Subcutaneous abdominal adipose tissue (tissue), 5 donors: ENCODE measurements around the gene ZNF580.
A peak's percentile ranks its signal among the peaks of the same experiment; 100 is the strongest.

Experiments used
- H3K27ac ChIP-seq: one replicate; pipeline ENCODE4 v1.7.0; 2013; ENCODE audit warnings: low read depth, mild to moderate bottlenecking, inconsistent platforms, low read length, moderate library complexity
- H3K27me3 ChIP-seq, 5 donors: one replicate each; pipeline ENCODE4 v1.7.0; 2013; ENCODE audit warnings: low read length in 5 of 5, inconsistent platforms in 1 of 5; ENCODE audit not compliant: control insufficient read depth in 5 of 5, insufficient read depth in 4 of 5
- H3K36me3 ChIP-seq, 5 donors: one replicate each; pipeline ENCODE4 v1.7.0; 2013; ENCODE audit warnings: low read length in 5 of 5; ENCODE audit not compliant: control insufficient read depth in 5 of 5, insufficient read depth in 5 of 5
- H3K4me1 ChIP-seq, 5 donors: one replicate each; pipeline ENCODE4 v1.7.0; 2013; ENCODE audit warnings: low read length in 5 of 5, mild to moderate bottlenecking in 3 of 5, moderate library complexity in 1 of 5; ENCODE audit not compliant: control insufficient read depth in 5 of 5, insufficient read depth in 5 of 5
- H3K4me3 ChIP-seq, 5 donors: one replicate each; pipeline ENCODE4 v1.7.0; 2013; ENCODE audit warnings: low read length in 5 of 5, low read depth in 1 of 5
- H3K9ac ChIP-seq, 5 donors: one replicate each; pipeline ENCODE4 v1.7.0; 2013; ENCODE audit warnings: low read length in 5 of 5, mild to moderate bottlenecking in 4 of 5, moderate library complexity in 3 of 5
- H3K9me3 ChIP-seq, 5 donors: one replicate each; pipeline ENCODE4 v1.7.0; 2013; ENCODE audit warnings: low read length in 5 of 5; ENCODE audit not compliant: control insufficient read depth in 5 of 5
- donor health status: healthy.
- donor health status: healthy.
- donor health status: healthy.
- donor health status: healthy.
- donor health status: healthy.

Gene ZNF580

DNA sequence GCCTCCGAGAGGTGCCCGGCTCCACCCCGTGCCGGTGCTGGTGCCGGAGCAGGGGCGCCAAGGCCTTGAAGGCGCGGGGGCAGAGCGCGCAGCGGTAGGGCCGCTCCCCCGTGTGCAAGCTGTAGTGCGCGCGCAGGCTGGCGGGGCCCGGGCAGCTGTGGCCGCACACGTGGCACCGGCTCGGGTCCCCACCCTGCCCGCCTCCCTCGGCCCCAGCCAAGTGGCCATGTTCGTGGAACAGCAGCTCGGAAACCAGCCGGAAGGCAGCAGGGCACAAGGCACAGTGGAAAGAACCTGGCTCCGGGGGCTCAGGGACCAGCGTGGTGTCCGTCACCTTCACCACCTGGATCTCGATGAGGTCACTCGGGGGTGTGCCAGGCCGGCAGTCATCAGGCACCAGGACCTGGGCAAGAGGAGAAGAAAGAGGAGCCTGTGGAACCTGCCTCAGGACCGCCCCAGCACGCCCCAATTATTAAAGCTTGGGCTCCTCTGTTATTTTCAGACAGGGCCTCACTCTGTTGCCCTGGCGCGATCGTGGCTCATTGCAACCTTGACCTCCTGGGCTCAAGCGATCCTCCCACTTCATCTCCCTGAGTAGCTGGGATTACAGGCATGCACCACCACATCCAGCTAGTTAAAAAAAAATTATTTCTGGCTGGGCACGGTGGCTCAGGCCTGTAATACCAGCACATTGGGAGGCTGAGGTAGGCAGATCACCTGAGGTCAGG is 18.4 kb upstream of the ZNF580 start:
- H3K27ac ChIP-seq: no peak overlapping the region
- no peaks in the 10 kb centered on the region for H3K9me3 ChIP-seq
- H3K4me3 ChIP-seq: no peak overlapping the region
- peaks cover 0 to 25% (median 5%) of the 10 kb centered on the region in 5 donors for H3K36me3 ChIP-seq
- no peak overlapping the region for H3K9ac ChIP-seq
- H3K4me1 ChIP-seq: peaks cover 0 to 40% (median 24%) of the 10 kb centered on the region in 5 donors
- H3K27me3 ChIP-seq: no peaks in the 10 kb centered on the region

DNA sequence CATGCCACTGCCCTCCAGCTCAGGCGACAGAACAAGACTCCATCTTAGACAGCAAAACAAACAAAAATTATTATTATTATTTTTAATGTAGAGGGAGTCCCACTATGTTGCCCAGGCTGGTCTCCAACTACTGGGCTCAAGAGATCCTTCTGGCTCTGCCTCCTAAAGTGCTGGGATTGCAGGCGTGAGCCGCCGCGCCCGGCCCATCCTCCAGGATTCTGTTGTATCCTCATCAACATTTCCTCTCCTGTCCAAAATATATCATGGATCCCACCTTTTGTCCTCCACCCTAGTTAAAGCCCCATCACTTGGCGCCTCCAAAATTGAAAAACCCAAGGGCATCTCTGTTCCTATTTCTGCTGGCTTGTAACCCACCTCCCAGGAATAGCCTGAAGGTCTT is 17.7 kb upstream of the ZNF580 start:
- peak overlapping the region; percentile 3 for H3K27ac ChIP-seq
- no peak overlapping the region for H3K9ac ChIP-seq

DNA sequence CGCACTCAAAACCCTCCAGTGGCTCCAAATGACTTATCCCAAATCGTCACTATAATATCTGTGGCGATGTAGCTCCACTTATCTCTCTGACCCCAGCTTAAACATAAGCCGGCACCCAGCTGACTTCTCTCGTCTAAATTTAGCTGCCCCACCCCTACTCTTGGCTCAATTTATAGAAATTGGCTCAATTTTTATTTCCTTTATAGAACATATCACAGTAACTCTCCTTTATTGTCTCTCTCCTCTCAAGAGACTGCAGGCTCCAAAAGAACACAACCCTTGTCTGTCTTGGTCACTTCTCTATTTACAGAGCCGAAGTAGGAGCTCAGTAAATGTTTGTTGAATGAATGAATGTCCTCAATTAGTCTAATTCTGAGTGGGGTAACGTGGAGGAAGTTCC is 17.2 kb upstream of the ZNF580 start:
- peaks cover 0 to 38% (median 22%) of the 10 kb centered on the region in 5 donors for H3K4me1 ChIP-seq

More for the DNA sequence above, 17.7 kb upstream of the ZNF580 start:
- H3K36me3 ChIP-seq: peaks cover 0 to 21% (median 2%) of the 10 kb centered on the region in 5 donors
- no peak overlapping the region for H3K4me3 ChIP-seq
- no peaks in the 10 kb centered on the region for H3K27me3 ChIP-seq
- no peaks in the 10 kb centered on the region for H3K9me3 ChIP-seq
- peaks cover 0 to 40% (median 23%) of the 10 kb centered on the region in 5 donors for H3K4me1 ChIP-seq

DNA sequence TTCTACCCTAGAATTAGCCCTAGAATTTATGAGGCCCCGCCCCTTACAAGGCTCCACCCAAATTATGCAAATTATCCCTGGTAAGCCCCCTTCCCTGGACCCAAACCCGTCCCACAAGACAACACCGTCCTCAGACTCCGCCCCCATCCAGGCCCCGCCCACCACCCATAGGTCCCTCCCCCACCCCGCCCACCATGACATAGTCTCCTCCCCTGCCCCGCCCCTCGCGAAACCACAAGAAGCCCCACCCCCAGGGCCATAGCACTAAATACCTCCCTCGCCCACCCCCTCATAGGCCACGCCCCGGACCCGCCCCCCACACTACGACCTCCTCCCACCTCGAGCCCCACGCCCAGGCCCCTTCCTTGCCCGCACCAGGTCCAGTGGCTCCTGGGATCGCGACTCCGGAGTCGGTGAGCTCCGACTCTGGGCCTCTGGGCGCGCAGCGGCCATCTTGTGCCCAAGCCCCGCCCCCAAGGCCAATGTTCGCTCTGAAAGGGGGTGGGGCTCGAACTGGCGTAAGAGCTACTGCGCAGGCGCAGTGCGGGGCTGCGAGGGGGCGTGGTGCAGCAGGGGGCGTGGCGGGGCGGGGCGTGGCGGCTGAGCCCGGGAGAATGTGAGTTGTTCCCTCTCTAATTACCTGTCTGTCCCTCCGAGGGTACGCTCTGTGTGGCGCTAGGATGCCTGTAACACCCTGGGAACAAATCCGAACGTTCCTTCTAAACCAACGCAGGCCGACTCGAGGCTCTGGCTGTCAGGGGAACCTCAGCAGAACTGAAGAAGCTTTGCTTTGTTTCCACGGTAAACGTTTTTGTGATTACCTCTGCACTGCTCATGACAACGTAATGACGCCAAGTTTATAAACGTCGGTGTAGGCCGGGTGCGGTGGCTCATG is 16.4 kb upstream of the ZNF580 start, which contains the start of gene ZNF784:
Gene ZNF784, minus strand, starts transcription at position 458 of the 895 bp plus-strand sequence. Its CDS starts 5 bp downstream, at position 453.
- H3K27ac ChIP-seq: peak within 1 kb of the TSS; percentile 77
- H3K4me1 ChIP-seq: peaks cover 0 to 32% (median 16%) of the 10 kb centered on the region in 5 donors
- H3K27me3 ChIP-seq: no peaks in the 10 kb centered on the region
- H3K4me3 ChIP-seq: peak within 1 kb of the TSS; percentile 69 to 92 (median 74)
- H3K36me3 ChIP-seq: peaks cover 0 to 21% (median 2%) of the 10 kb centered on the region in 5 donors
- H3K9ac ChIP-seq: peak within 1 kb of the TSS in 3 of 5 donors; percentile 47 to 64 (median 51)
- H3K9me3 ChIP-seq: no peaks in the 10 kb centered on the region

More for the DNA sequence above, 17.2 kb upstream of the ZNF580 start:
- Histone ChIP-seq H3K9me3 (no peaks in the 10 kb centered on the region), H3K4me3 (peak overlapping the region in 4 of 5 donors; percentile 8 to 42 (median 32)), H3K27me3 (no peaks in the 10 kb centered on the region), H3K27ac (peak overlapping the region; percentile 3), H3K9ac (no peak overlapping the region), H3K36me3 (peaks cover 0 to 21% (median 2%) of the 10 kb centered on the region in 5 donors)

DNA sequence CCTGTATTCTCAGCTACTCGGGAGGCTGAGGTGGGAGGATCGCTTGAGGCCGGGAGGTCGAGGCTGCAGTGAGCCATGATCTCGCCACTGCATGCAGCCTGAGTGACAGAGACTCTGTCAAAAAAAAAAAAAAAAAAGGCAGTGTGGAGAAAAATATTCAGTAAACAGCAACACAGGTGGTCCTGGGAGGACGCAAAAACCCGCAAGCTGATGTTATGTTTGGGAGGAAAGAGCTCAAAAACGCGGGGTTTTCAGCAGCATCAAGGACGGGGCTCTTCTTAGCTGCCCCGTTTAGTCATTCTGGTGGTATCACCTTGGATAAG is 15.8 kb upstream of the ZNF580 start:
- peaks cover 0 to 26% (median 13%) of the 10 kb centered on the region in 5 donors for H3K4me1 ChIP-seq
- H3K27me3 ChIP-seq: no peaks in the 10 kb centered on the region
- no peak overlapping the region for H3K27ac ChIP-seq
- peak overlapping the region in 2 of 5 donors; percentile 47 to 51 for H3K9ac ChIP-seq
- no peaks in the 10 kb centered on the region for H3K9me3 ChIP-seq
- H3K36me3 ChIP-seq: peaks cover 0 to 21% (median 2%) of the 10 kb centered on the region in 5 donors
- H3K4me3 ChIP-seq: peak overlapping the region; percentile 69 to 92 (median 74)

DNA sequence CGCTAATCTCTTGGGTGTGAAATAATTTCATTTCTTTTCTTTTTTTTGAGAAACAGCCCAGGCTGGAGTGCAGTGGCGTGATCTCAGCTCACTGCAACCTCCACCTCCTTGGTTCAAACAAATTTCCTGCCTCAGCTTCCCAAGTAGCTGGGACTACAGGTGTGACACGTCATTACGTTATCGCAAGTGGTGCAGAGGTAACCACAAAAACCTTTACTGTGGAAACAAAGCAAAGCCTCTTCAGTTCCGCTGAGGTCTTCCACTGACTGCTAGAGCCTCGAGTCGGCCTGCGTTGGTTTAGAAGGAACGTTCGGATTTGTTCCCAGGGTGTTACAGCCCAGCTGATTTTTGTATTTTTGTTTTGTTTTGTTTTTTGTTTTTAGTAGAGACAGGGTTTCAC is 14.5 kb upstream of the ZNF580 start:
- Histone ChIP-seq H3K36me3 (peaks cover 0 to 9% (median 0%) of the 10 kb centered on the region in 5 donors), H3K4me1 (peaks cover 0 to 15% (median 13%) of the 10 kb centered on the region in 5 donors), H3K27me3 (no peaks in the 10 kb centered on the region), H3K27ac (no peak overlapping the region), H3K9ac (no peak overlapping the region), H3K4me3 (no peak overlapping the region), H3K9me3 (no peaks in the 10 kb centered on the region)

DNA sequence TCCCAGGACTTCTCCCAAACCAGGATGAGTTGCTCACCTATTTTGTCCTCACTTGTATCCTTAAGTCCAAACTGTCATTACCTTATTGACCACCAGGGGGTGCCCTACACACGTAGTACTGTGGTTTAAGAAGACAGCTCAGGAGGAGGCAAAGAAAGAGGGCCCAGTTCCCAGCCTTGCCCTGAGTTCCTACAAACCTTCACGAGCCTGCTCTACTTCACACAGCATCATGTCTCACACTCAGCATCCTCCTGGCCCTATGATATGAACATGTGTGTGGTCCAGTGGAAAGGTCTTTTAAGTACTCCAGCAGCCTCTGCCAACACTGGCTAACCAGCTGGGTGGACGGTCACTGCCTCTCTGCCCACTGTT is 8.4 kb upstream of the ZNF580 start:
- no peaks in the 10 kb centered on the region for H3K9me3 ChIP-seq
- H3K27me3 ChIP-seq: no peaks in the 10 kb centered on the region
- H3K9ac ChIP-seq: peak overlapping the region in 1 of 5 donors; percentile 30
- no peak overlapping the region for H3K27ac ChIP-seq
- H3K4me1 ChIP-seq: peaks cover 11 to 40% (median 32%) of the 10 kb centered on the region in 5 donors
- no peak overlapping the region for H3K4me3 ChIP-seq
- H3K36me3 ChIP-seq: no peaks in the 10 kb centered on the region

DNA sequence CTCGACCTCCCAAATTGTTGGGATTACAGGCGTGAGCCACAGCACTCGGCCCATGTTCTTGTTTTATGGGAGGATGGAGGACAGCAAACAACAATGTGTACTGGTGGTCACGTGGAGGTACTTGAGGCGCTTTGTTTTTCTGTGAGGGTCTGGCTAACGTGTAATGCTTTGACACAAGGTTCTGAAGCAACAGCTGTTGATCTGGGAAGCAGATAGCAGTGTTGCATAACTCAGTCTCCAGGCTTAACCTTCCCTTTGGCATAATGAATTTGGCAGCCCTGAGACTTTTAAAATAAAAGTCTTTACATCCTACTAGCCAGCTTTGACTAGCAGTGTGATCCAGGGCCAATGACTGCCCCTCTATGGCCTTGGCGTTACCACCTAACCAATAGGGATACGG is 6.9 kb upstream of the ZNF580 start:
- Histone ChIP-seq H3K4me1 (peaks cover 11 to 50% (median 41%) of the 10 kb centered on the region in 5 donors), H3K36me3 (no peaks in the 10 kb centered on the region), H3K9ac (peak overlapping the region in 1 of 5 donors; percentile 3), H3K27me3 (no peaks in the 10 kb centered on the region), H3K27ac (peak overlapping the region; percentile 95), H3K4me3 (peak overlapping the region in 1 of 5 donors; percentile 100), H3K9me3 (no peaks in the 10 kb centered on the region)

DNA sequence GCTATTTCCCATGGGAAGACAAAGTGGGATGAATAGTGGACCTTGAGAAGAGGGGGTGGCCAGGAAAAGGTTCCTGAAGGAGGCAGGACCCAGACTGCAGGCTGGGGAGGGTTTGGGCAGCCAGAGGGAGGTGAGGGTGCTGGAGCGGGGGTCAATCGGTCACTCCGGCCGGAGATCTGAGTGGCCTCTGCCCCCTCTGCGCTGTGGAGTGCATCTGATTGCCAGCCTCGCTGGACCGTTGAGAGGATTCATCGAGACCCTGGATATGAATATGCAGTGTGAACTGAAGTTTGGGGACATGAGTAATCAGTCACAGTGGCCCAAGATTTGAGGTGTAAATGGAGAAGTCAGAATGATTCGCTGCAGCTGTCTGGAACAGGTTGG is 5.5 kb upstream of the ZNF580 start:
- Histone ChIP-seq H3K27me3 (no peaks in the 10 kb centered on the region), H3K4me1 (peaks cover 12 to 65% (median 56%) of the 10 kb centered on the region in 5 donors), H3K27ac (peak overlapping the region; percentile 95), H3K4me3 (peak overlapping the region; percentile 93 to 100 (median 100)), H3K9me3 (no peaks in the 10 kb centered on the region), H3K9ac (peak overlapping the region; percentile 98 to 100 (median 100)), H3K36me3 (no peaks in the 10 kb centered on the region)
